Peyer's patch (tissue), 4 donors: ENCODE results near the gene AOPEP. TPM values are rescaled to one million over a fixed set of nuclear protein-coding genes. Genes with fewer than 3 reads are reported as not detected.
A peak's percentile ranks its signal among the peaks of the same experiment; 100 is the strongest.
"Not testable (repeated sequence)": the region's sequence is repeated elsewhere in the genome, so short reads cannot be mapped to it uniquely, and the experiment has no call there.

Source experiments
- DNase-seq, 3 donors: peaks; one replicate each; pipeline ENCODE4 v3.0.0-alpha.2; 2017 to 2019
- H3K27ac ChIP-seq, 4 donors: fragments of 200-600 bp; sonication (generic); one replicate each; pipeline ENCODE4 v1.5.1; 2016 to 2019
- H3K27me3 ChIP-seq, 2 donors: fragments of 200-600 bp; sonication (generic); one replicate each; pipeline ENCODE4 v1.5.1; 2019
- H3K36me3 ChIP-seq, 3 donors: fragments of 200-600 bp; sonication (generic); one replicate each; pipeline ENCODE4 v1.5.1; 2016 to 2019
- H3K4me1 ChIP-seq, 4 donors: fragments of 200-600 bp; sonication (generic); one replicate each; pipeline ENCODE4 v1.5.1; 2016 to 2019
- H3K4me3 ChIP-seq, 4 donors: fragments of 200-600 bp; sonication (generic); 1 replicate in 3 of 4; 2 replicates in 1 of 4; pipeline ENCODE4 v1.5.1; 2016 to 2019; ENCODE audit warnings: mild to moderate bottlenecking in 1 of 4
- H3K9me3 ChIP-seq, 4 donors: fragments of 200-600 bp; sonication (generic); one replicate each; pipeline ENCODE4 v1.5.1; 2016 to 2019; ENCODE audit warnings: mild to moderate bottlenecking in 1 of 4
- POLR2A ChIP-seq, 2 donors: fragments of 450-650 bp; IDR thresholded peaks; one replicate each; pipeline ENCODE4 v1.5.1; 2017; ENCODE audit warnings: antibody characterized with exemption in 2 of 2, mild to moderate bottlenecking in 2 of 2, moderate library complexity in 2 of 2
- total RNA-seq, 4 donors: library from RNA; depleted of rRNA; stranded (reverse); fragments of >200 nt; gene quantifications; one replicate each; pipeline ENCODE4 v1.1.0, GENCODE V29; 2016
- TF ChIP-seq, protein P1 (sequence below), 6 experiments: fragments of 450-650 bp in 4 of 6; fragments of 200-600 bp in 2 of 6; sonication (generic) in 1 of 6; IDR thresholded peaks; one replicate each; pipeline ENCODE4 v1.5.1; 2017 to 2019; ENCODE audit warnings: antibody characterized with exemption in 6 of 6, mild to moderate bottlenecking in 3 of 6, moderate library complexity in 1 of 6

AOPEP gene
- total RNA-seq, 4 donors from 2014 or later, result 83.5 to 272 (median 117) TPM

DNA sequence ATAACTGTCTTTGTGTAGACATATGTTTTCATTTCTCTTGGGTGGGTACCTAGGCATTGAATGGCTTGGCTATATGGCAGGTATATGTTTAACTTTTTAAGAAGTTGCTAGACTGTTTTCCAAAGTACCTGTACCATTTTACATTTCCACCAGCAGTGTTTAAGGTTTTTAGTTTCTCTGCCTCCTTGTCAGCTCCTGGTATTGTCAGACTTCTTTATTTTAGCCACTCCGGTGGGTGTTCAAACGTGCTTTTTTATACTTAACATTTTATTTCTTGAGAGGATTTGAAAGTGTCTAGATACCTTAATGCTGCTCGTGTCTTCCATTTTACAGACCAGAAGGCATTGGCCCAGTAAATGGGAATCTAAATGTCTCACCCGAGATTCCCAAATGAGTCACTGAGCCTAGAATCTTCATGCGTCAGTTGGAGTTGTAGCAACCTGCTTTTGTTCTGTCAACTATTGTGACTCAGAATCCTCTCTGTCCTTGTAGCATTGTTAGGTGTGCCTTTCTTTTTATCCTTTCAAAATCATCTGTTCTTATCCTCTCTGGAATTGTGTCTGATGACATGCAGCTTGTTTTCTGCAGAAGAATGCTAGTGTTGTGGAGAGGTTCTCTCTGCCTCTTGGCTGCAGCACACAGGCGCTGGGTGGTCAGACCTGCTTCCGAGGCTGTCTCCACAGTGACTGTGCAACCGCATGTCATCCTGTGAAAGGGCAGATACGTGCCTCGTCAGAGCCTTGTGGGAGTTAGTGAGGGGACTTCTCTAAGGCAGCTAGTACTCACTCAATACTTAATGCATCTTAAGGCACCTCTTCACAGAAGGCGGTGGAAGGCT is 291.8 kb downstream of the AOPEP start:
- peaks cover 0 to 33% (median 0%) of the 10 kb centered on the region in 3 donors for H3K36me3 ChIP-seq
- no peak for TF ChIP-seq POLR2A (IDR thresholded peaks at IDR 0.05)
- TF ChIP-seq, protein P1, sequence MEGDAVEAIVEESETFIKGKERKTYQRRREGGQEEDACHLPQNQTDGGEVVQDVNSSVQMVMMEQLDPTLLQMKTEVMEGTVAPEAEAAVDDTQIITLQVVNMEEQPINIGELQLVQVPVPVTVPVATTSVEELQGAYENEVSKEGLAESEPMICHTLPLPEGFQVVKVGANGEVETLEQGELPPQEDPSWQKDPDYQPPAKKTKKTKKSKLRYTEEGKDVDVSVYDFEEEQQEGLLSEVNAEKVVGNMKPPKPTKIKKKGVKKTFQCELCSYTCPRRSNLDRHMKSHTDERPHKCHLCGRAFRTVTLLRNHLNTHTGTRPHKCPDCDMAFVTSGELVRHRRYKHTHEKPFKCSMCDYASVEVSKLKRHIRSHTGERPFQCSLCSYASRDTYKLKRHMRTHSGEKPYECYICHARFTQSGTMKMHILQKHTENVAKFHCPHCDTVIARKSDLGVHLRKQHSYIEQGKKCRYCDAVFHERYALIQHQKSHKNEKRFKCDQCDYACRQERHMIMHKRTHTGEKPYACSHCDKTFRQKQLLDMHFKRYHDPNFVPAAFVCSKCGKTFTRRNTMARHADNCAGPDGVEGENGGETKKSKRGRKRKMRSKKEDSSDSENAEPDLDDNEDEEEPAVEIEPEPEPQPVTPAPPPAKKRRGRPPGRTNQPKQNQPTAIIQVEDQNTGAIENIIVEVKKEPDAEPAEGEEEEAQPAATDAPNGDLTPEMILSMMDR (IDR thresholded peaks at IDR 0.05), result no peak
- H3K4me3 ChIP-seq, result no peak overlapping the region
- H3K27ac ChIP-seq, result peak overlapping the region in 2 of 4 donors; percentile 47 to 75
- H3K27me3 ChIP-seq, result no peaks in the 10 kb centered on the region
- DNase-seq, result no peak
- H3K9me3 ChIP-seq, result no peaks in the 10 kb centered on the region
- peaks cover 0 to 23% (median 0%) of the 10 kb centered on the region in 4 donors for H3K4me1 ChIP-seq

DNA sequence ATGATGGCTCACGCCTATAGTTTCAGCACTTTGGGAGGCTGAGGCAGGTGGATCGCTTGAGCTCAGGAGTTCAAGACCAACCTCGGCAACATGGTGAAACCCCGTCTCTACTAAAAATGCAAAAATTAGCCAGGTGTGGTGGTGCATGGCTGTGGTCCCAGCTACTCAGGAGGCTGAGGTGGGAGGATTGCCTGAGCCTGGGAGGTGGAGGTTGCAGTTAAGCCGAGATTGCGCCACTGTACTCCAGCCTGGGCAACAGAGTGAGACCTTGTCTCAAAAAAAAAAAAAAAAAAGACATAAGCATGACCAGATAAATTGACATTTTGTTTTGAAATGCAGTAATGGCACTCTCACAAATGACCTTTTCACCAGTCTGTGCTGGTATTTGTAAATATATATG is 294.1 kb downstream of the AOPEP start:
- not testable (repeated sequence) for DNase-seq, H3K27ac ChIP-seq, H3K4me3 ChIP-seq, H3K27me3 ChIP-seq, H3K9me3 ChIP-seq
- Histone ChIP-seq H3K36me3 (peaks cover 0 to 29% (median 0%) of the 10 kb centered on the region in 3 donors), H3K4me1 (peaks cover 0 to 38% (median 0%) of the 10 kb centered on the region in 4 donors)

GRCh38 chr9:95021166-95021886 is 294.8 kb downstream of the AOPEP start:
- no peak overlapping the region for H3K4me3 ChIP-seq
- peaks cover 0 to 45% (median 0%) of the 10 kb centered on the region in 4 donors for H3K4me1 ChIP-seq
- no peaks in the 10 kb centered on the region for H3K9me3 ChIP-seq
- DNase-seq, result no peak
- H3K27ac ChIP-seq, result peak overlapping the region in 2 of 4 donors; percentile 18 to 78
- H3K36me3 ChIP-seq, result peaks cover 0 to 26% (median 0%) of the 10 kb centered on the region in 3 donors
- TF ChIP-seq, protein P1 (IDR thresholded peaks at IDR 0.05), result no peak
- TF ChIP-seq POLR2A (IDR thresholded peaks at IDR 0.05), result no peak
- no peaks in the 10 kb centered on the region for H3K27me3 ChIP-seq

GRCh38 chr9:95022657-95023056 is 296.2 kb downstream of the AOPEP start:
- H3K36me3 ChIP-seq, result peaks cover 0 to 15% (median 0%) of the 10 kb centered on the region in 3 donors
- no peaks in the 10 kb centered on the region for H3K9me3 ChIP-seq
- H3K4me1 ChIP-seq, result peaks cover 0 to 52% (median 0%) of the 10 kb centered on the region in 4 donors
- H3K27ac ChIP-seq, result peak overlapping the region; percentile 11 to 78 (median 40)
- no peak for TF ChIP-seq POLR2A (IDR thresholded peaks at IDR 0.05)
- TF ChIP-seq, protein P1 (IDR thresholded peaks at IDR 0.05), result no peak
- no peak overlapping the region for H3K4me3 ChIP-seq
- DNase-seq, result no peak
- no peaks in the 10 kb centered on the region for H3K27me3 ChIP-seq

DNA sequence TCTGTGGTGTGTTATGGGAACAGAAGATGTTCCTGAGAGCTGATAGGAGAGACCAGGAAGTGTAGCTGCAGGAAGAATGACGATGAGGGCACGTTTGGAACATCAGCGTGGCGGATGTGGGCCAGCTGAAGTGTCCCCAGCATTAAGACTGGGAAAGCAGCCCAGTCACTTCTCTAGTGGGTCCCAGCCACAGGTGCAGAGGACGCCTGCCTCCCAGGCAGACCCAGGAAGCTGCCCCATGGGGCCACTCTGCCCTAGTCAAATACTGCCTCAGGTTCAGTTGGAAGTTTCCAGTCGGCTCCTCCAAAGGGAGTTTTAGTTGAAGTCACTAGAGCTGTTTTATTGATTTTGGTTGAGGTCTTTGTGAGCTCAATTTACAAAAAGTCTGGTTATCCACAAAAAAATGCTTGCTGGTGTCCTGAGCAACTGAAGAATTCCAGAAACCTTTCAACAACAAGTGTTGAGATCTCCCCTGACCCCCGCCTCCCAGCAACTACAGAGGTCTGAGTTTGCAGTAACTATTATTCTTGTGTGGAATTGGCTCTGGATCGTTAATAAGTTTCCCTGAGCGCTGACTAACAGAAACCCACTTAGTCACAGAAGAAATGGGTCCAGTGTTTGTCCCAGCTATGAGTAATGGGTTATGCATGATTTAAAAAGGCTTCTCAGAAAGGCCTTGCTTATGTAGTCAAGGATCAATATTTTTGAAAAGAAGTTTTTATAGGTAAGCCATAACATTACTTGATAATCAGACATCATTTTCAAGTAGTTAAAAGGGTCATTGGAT is 296.9 kb downstream of the AOPEP start:
- peak overlapping the region; percentile 11 to 78 (median 44) for H3K27ac ChIP-seq
- H3K36me3 ChIP-seq, result peaks cover 0 to 11% (median 0%) of the 10 kb centered on the region in 3 donors
- peaks cover 0 to 52% (median 0%) of the 10 kb centered on the region in 4 donors for H3K4me1 ChIP-seq
- H3K27me3 ChIP-seq, result no peaks in the 10 kb centered on the region
- H3K4me3 ChIP-seq, result no peak overlapping the region
- no peaks in the 10 kb centered on the region for H3K9me3 ChIP-seq
- TF ChIP-seq, protein P1 (IDR thresholded peaks at IDR 0.05), result no peak
- DNase-seq, result no peak
